ENCODE measurements around the gene SYT14.

SYT14 gene

DNA sequence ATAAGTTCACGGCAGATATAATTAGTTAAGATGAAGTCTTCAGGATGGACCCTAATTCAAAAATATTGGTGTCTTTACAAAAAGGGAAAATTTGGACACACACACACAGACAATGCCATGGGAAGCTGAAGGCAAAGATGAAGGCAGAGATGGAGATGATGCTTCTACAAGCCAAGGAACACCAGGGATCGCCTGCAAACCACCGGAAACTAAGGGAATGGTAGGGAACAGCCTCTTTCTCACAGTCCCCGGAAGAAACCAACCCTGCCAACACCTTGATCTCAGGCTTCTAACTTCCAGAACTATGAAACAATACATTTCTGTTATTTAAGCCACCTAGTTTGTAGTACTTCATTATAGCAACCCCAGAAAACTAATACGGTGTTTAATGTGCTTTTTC lies 279.5 kb downstream of the SYT14 start:
- no peak for DNase-seq

DNA sequence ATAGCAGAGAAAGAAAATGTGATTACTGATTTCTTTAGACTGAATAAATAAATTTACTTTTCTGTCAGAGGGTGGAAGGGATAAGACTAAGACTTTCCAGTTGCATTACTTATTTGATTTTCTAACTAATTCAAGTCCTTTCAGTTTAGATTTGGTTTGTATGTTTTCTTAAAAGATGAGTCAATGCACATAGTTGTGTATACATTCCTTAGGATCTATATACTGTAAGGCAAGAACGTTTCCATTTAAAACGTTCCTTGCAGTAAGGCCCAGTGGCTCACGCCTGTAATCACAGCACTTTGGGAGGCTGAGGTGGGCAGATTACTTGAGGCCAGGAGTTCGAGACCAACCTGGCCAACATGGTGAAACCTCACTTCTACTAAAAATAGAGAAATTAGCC lies 280.0 kb downstream of the SYT14 start:
- no peak for DNase-seq

Data from DMS79 (cell line).